NCI-H187 (cell line): ENCODE data around the gene PEDS1.
"Not testable (repeated sequence)": the region's sequence is repeated elsewhere in the genome, so short reads cannot be mapped to it uniquely, and the experiment has no call there.

Source experiments
- DNase-seq, 2 experiments: peaks; one replicate each; lab custom pipeline; 2025; lab: John Stamatoyannopoulos, UW

PEDS1 gene

DNA sequence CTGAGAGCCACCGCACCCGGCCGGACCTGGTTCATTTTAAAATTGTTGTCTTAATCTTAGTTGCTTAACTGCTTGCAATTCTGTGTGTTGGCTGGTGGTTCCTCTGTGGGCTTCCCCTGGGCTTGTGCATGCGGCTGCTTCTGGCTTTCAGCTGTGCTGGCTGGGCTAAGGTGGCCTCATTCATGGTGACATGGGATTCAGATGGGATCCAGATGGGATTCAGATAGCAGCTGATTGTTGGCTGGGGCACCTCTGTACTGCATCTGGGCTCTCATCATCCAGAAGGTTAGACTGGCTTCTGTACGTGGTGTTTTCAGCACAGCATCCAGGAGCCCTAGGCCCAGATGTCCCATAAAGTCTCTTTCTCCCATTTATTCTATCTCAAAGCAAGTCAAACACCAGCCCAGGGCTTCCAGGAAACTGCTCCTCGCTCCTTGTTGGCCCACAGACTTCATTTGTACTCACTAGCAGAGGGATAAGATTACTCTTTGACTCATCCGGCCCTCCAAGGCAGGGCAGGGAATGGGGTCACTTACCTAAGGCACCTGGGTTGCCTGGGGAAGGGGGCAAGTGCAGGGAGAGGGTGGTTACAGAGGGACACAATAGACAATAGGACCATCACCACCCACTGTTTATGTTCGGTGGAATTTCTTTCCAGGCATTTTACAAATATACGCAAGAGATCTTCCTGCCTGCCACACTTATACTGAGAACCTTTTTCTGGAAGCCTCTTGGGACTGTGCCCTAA is 10.2 kb upstream of the PEDS1 start:
- no peak for DNase-seq

DNA sequence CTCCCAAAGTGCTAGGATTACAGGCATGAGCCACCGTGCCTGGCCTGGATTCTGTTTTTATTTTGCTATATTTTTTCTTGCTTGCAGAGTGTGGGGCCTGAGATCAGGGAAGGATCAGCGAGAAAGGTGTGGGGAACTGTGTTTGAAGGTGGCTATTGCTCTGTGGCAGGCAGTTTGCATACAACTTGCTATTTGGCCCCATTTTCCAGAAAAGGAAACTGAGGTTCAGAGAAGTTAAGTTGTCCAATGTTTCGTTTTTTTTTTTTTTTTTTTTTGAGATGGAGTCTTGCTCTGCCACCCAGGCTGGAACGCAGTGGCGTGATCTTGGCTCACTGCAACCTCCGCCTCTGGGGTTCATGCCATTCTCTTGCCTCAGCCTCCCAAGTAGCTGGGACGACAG is 8.0 kb upstream of the PEDS1 start:
- not testable (repeated sequence) for DNase-seq

DNA sequence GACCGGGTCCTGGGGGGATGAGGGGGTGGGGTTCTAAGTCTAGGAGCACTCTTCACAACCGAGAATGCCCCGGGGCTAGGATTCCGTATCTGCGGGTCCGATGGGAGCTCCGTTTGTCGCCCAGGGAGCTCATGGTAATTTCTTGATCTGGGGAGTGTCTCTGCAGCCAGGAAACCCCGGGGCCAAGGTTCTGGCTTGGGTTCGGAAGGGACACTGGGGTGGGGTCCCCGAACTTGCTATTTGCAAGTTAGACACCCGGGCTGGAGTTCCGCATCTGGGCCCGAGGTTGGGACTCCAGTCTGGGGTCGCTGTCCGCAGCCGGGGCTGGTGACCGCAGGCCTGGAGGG is 397 bp downstream of the PEDS1 start:
- no peak for DNase-seq

DNA sequence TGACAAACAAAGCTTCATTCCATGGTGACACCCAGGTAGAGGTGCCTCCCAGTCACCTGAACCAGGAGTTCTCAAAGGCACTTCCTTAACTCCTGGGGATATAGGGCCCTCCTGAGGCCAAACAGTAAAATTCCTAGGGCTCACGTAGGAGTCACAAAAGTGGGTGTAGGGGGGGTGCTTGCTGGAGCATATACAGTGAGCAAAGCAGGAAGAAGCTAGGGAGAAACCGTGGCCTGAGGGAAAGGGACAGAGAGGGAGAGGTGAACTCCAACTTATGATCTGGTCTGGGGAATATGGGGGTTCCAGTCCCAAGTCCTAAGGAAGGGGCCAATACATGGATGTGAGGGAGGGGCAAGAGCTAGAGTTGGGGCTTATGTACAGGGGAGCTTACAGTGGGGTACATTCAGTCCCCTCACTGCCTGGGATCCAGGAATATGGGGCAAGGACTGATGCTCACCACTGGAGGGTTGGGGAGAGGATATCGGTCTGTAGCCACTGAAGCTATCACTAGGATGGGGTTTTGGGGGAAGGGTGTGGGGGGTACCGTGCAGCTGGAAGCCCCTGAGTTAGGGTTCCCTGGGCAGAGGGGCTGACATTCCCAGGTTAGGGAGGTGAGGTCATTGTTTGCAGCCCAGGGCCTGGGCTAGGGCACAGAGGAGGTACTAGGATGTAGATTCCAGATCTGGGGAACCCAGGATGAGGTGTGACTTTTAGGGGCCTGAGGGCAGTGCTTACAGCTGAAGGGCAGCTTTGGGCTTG is 950 bp downstream of the PEDS1 start:
- no peak for DNase-seq

DNA sequence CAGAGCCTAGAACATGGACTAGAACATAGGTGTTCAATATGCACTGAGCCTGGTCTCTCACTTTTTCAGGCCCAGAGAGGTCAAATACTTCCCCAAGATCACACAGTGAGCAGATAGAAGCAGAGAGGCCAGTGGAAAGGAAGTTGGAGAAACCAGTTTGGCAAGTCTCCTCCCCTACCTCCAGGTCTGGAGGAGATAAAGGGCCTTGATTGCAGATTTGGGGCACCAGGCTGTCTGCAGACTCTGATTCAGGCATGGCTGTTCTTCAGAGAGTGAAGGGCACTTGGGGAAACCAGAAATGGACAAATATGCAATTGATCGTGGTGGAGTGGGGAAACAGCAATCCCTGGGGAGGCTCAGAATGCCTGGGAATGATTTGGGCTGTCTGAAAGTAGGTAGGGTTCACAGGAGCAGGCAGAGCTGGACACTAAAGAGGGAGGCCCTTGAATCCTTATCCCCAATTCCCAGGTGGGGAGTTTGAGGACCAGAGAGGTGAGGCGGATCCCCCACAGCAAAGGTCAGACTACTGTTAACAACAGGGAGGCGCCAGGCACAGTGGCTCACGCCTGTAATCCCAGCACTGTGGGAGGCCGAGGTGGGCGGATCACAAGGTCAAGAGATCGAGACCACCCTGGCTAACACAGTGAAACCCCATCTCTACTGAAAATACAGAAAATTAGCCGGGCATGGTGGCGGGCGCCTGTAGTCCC is 2.3 kb downstream of the PEDS1 start:
- DNase-seq: no peak

DNA sequence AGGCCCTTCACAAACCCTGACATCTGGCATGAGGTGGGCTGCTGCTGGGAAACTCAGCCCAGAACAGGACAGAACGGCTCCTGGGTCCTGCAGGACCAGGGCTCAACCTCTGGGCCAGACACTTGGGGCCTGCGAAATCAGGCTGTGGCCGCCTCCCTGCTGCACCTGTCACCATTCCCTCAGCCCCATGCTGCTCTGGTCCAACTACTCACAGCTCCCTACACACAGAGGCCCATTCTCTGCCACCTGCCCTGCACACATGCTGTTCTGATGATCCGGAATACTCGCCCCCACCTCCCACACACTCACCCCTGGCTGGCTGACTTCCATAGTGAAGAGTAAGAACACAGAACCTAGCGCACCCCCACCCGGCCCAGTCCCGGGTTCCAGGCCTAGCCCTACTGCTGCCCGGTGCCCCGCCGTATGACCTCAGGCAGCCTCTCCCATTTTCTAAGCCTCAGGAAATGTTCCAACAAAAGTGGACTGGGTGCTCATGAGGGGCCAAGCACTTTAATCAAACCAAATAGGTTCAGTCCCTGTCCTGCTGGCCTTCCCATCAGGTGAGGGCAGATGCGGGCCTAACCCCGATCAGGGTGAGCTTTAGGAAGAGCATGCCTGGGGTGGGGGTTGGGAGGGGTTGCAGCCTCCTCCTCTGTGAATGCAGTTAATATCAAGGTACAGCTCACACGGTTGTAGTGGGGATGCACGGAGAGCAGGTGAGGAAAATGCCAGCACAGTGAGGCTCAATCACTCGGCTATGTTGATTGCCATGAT is 3.9 kb downstream of the PEDS1 start:
- no peak for DNase-seq

DNA sequence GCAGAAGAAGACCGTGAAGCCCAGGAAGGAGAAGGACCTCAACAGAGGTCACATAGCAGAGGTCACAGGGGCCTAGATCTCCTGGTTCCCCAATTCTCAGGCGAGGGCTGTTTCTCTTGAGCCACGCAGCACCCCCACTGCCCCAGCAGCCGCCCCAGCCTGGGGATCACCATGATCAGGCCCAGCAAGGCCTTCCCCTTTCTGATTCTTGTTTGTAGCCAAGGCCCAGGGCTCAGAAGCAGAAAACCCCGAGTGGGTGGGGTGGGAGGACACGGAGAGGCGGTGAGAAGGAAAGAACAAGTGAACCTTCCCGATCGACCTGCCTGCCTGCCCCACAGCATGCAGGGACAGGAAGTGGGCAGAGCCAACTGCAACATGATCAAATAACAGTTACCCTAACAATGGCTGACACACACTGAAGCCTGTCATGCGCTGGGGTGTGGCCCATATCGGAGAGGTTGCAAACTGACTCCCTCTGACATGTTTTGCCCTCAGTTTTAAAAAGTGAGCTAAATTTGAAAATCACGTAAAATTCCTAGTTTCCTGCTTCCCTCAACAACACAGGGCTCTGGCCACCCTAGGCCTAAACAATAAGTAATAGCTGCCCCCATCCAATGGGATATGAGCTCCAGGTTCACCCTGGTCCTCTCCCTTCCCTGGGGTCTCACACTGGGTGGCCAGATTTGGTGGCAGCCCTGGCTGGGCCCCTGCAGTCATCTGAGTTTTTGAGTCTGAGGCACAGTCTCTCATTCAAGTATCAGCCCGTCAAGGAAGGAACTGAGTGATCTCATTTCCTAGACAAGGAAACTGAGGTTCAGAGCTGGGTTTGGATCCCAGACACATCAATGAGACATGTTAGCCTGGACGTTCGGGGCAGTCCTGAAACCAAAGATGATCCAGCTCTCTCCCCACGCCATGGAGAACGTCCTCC is 6.5 kb downstream of the PEDS1 start:
- DNase-seq: no peak

DNA sequence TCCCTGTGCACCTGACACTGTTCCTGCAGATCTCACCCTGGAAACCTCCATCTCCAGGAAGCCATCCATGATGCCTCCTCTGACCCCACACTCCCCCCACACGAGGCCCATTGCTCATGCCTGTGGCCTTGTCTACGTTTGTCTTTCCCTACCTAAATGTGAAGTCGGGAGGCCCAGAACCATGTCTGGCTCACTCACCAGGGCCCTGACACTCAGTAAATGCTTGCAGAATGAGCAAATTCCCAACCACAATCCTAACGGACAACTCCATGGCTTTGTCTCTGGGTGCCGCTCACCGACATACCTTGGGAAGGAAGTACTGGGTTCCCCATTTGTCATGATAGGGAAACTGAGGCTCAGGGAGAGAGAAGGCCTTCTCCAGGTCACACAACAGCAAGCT is 7.3 kb downstream of the PEDS1 start:
- DNase-seq: no peak

DNA sequence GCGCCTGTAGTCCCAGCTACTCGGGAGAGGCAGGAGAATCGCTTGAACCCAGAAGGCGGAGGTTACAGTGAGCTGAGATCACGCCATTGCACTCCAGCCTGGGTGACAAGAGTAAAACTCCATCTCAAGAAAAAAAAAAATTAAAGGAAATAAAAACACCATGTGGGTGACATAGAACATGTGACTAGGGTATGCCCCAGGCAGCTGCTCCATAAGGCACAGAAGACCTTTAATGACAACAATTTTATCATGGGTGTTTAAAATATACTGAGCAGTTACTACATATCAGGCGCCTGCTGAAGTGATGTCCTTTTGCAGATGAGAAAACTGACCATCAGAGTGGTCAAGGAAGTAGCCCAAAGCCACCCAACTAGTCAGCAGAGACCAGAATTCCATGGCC is 8.0 kb downstream of the PEDS1 start:
- no peak for DNase-seq

DNA sequence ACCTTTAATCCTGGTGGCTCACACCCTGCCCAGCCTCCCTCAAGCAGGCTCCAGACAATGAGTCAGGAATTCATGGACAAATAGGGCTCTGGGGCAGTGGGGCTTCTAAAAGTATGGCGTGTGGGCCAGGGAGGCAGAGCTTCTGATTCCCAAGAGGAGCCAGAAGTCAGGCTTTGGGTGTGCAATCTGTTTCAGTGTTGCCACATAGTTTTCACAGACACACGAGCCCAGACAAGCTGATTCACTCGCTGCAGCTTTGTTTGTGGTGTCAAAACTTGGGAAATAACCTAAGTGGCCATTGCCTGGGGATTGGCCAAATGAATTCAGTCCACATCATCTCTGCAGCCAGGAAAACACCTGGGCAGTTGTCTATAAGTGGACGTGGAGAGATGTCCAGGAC is 9.2 kb downstream of the PEDS1 start:
- no peak for DNase-seq

DNA sequence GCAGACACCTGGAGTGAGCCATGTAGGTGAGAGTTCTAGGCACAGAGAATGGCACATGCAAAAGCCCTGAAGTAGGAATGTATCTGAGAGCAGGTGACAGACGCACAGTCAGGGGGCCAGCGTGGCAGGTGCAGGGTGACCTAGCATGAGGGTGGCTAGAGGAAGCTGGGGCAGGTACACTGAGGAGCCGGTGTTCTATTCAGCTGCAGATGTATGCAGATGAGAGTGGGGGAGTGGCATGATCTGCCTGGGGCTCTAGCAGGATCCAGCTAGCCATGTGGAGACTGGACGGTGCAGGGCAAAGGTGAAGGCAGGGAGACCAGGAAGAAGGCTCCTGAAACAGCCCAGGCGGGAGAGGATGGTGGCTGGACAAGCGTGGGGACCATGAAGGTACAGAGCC is 10.7 kb downstream of the PEDS1 start:
- no peak for DNase-seq

DNA sequence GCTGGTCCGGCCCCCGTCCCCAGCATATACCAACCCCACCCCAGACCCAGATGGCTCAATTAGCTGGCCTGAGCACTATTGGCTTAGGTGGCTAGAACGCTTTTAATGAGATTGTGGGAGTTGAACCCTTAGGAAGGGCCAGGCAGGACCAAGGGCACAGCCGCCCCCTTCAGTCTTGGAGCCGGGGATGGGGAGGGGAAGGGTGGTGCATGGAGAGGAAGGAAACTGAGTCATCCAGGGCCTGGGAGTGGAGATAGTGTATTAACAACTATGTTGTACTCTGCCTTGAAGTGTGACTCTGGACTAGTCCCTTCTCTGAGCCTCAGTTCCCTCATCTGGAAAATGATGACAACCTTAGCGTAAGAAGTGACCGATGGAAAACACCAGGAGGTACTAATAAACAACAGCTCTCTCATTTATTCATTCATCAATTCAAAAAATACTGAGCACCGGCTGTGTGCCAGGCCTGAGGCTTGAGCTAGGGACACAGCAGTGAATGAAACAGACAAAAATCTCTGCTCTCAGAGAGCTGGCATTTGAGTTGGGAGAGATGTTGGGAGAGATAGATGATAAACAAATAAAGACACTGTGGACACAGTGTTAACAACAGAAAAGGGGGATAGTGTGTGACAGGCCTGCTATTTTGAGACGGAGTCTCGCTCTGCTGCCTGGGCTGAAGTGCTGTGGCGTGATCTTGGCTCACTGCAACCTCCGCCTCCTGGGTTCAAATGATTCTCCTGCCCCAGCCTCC is 11.5 kb downstream of the PEDS1 start:
- no peak for DNase-seq

DNA sequence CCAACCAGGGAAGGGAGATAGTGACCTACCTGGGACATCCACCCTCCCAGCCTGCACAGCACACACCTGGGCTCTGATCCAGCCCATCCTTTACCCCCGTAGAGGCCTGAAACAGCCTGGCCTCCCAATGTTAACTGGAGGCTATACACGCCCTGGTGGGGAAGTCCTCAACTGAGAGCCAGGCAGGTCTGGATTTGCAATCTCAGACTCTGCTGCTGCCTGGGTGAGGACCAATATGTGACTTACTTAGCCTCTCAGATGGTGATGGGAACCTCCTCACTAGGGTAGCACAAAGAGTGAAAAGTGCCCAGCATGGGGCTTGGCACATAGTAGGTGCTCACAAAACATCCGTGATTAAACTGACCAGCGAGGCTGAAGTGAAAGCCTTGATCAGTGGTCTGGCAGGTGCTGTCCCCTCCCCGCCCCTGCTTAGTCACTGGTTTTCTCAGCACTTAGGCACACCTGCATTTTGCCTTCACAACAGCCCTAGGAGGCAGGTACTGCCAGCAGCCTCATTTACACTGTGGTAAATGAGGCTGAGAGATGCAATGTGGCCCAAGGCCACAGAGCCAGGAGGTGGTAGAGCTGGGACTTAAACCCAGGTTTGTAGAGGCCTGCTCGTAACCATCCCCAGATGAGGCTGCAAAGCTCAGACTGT is 12.4 kb downstream of the PEDS1 start:
- no peak for DNase-seq

DNA sequence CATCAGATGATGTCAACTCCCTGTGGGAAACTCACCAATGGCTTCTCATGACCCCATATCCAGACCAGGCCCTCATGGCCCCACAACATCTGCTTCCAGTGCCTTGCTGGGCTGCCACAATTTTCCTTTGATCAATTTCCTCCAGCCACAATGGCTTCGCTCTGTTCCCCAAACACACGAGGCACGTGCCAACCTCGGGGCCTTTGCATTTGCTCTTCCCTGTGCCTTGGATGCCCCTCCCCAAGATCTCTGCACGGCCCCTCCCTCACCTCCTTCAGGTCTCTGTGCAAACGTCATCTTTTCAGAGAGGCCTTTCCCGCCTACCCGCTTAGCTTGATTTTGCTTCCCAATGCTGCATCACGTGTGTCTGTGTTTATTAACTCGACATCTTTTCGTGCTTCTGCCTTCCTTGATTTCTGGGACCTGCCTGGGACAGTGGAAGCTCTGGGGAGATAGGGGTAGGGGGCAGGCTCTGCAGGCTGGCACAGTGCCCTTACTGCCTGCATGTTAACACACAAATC is 13.1 kb downstream of the PEDS1 start:
- DNase-seq: no peak

DNA sequence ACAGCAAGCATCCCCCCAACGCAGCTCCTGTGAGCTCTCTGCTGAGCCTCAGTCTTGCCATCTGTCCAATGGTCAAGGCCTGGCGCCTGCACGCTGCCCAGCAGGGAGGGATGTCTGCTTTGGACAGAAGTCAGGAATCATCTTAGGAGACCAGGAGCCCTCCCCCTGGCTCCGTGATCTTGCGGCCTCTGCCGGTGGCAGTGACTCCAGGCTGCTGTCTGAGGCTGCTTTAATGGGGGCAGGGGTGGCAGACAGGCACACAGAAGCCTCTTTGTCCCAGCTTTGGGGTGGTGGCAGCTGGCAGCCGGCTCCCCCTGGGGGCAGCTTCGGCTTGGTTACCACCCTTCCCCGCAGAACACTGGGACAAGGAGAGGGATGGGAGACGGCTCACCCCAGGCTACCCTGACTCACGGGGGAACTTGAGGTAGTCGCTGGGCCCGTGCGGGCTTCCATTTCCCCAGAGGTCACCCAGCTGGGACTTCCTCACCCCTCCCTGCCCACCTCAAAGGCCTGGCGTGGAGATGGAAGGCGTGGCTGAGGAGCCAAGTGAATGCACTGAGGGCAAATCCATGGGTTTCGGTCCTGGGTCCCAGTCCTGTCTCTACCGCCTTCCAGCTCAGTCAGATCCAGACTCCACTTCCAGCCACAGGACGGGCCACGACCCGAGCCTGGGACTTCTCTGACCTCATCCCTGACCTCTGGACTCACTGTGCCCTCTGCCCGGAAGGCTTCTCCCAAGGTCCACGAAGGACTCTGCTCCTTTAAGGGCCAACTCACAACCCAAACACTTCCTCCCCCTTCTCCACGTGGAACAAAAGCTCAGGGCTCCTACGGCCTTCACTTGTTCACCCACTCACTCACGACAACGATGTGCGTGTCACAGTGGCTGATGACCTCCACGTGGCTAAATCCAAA is 14.8 kb downstream of the PEDS1 start:
- DNase-seq: no peak

DNA sequence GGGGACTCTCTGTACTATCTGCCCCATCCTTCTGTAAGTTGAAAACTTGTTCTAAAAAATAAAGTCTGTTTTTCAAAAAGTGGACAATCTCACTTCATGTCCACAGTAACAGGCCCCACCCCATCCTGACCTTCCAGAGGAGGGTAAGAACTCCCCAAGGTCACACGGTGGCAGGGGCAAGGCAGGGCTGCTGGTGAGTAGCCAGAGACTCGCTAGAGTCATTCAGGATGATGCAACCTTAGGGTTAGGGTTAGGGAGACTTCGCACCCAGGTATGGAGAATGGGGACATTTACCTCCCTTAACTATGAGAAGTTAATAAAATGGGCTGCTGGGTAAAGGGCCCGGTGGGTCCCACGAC is 15.4 kb downstream of the PEDS1 start:
- no peak for DNase-seq

DNA sequence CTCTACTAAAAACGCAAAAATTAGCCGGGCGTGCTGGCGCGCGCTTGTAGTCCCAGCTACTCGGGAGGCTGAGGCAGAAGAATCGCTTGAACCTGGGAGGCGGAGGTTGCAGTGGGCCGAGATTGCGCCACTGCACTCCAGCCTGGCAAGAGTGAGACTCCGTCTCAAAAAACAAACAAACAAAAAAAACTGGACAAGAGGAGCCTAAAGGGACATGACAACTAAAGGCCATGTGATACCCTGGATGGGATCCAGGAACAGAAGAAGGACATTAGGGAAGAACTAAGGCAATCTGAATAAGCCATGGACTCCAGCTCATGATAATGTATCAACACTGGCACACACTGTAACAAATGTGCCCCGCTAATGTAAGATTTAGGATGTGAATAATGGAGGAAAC is 15.8 kb downstream of the PEDS1 start:
- DNase-seq: not testable (repeated sequence)

DNA sequence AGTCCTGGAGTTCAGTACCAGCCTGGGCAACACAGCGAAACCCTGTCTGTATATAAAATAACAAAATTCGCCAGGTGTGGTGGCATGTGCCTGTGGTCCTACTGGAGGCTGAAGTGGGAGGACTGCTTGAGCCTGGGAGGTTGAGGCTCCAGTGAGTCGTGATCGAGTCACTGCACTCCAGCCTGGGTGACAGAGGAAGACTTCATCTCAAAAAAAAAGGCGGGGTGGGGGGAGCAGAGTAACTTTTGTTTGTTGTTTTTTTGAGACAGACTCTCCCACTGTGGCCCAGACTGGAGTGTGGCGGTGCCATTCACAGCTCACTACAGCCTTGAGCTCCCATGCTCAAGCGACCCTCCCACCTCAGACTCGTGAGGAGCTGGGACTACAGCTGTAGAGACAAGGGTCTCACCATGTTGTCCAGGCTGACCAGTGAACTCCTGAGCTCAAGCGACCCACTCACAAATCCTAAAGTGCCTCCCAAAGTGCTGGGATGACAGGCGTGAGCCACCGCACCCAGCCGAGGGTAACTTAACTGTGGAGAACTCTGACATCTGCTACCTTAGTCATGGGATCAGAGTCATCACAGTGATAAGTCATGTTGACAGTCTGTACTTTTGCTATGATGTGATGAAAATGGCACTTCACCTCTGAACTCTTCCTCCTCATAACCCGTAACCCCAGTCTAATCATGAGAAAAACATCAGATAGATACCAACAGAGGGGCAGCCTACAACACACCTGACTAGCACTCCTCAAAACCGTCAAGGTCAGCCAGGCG is 16.5 kb downstream of the PEDS1 start:
- no peak for DNase-seq
